WI38 (cell line): ENCODE measurements around the gene RGS8.

Experiments
- H3K4me3 ChIP-seq: 2 replicates; pipeline ENCODE4 v1.5.1; 2011; ENCODE audit warnings: low read depth, mild to moderate bottlenecking, control low read depth, low read length
- TF ChIP-seq, protein P1 (sequence below): IDR thresholded peaks from 2 replicates; pipeline ENCODE4 v1.5.1; 2012; ENCODE audit warnings: low read depth, mild to moderate bottlenecking, control low read depth, low read length

RGS8 gene

DNA sequence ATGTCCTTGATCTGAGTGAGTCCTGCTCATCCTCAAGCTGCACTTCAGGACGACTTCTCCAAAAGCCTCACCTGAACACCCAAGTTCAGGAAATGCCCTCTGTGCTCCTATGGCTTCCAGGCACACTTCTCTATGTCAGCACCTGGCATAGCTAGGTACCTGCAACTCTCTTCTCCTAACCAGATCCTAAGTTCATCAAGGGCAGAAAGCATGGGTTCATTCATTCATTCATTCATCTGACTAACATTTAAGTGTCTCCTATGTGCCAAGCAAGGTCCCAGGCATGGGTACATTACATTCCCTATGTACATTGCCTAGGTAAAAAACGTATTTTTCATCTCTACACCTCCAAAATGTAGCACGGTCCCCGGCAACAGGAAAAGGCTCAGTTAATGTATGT, 4.0 kb downstream of the RGS8 start:
- TF ChIP-seq, protein P1, sequence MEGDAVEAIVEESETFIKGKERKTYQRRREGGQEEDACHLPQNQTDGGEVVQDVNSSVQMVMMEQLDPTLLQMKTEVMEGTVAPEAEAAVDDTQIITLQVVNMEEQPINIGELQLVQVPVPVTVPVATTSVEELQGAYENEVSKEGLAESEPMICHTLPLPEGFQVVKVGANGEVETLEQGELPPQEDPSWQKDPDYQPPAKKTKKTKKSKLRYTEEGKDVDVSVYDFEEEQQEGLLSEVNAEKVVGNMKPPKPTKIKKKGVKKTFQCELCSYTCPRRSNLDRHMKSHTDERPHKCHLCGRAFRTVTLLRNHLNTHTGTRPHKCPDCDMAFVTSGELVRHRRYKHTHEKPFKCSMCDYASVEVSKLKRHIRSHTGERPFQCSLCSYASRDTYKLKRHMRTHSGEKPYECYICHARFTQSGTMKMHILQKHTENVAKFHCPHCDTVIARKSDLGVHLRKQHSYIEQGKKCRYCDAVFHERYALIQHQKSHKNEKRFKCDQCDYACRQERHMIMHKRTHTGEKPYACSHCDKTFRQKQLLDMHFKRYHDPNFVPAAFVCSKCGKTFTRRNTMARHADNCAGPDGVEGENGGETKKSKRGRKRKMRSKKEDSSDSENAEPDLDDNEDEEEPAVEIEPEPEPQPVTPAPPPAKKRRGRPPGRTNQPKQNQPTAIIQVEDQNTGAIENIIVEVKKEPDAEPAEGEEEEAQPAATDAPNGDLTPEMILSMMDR = no peak
- H3K4me3 ChIP-seq = no peak overlapping the region

DNA sequence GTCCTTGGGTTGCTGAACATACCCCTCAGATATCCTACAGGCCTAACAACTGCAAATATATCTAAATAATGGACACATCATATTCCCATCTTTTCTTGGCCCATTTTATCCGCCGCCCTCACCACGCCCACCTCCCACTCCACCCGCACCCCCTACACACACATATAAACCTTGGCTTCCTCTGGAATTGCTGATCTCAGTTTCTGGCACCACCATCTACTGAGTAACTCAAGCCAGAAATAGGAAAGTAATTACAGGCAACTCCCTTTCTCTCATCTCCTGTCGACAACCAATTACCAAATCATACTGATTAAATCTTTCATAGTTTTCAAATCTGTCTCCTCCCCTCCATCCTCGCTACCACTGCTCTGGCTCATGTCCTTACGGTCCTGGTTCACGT, 4.7 kb downstream of the RGS8 start:
- no peak overlapping the region for H3K4me3 ChIP-seq
- TF ChIP-seq, protein P1 = no peak

DNA sequence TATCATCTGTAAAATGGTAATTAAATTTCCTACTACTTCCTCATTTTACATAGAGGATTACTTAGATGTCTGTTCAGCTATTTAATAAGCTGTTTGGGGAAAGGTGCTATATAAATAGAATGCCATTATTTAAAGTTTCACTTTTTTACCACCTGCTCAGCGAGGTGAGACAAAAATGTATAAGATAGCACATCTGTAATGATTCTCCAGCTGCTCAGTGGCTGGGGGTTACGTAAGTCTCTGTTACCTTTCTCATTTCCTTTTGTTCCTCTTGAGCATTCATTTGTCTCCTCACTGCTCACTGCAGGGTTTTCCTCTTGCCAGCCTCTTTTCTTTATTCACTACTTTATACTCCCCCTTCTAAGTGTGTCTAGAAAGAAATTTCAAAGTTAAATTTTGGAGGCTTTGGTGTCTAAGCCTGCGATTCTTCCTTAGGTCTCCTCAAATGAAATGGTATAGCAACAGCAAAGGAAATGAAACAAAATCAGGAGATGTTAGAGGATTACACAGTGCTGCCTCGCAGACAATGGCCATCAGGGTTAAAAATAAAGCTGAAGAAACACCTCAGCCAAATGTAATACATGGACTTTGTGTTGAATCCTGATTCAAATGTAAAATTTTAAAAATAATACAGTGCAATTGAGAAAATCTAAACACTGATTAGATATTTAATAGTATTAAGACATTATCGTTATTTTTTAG, 6.8 kb downstream of the RGS8 start:
- TF ChIP-seq, protein P1 = no peak
- H3K4me3 ChIP-seq = no peak overlapping the region

DNA sequence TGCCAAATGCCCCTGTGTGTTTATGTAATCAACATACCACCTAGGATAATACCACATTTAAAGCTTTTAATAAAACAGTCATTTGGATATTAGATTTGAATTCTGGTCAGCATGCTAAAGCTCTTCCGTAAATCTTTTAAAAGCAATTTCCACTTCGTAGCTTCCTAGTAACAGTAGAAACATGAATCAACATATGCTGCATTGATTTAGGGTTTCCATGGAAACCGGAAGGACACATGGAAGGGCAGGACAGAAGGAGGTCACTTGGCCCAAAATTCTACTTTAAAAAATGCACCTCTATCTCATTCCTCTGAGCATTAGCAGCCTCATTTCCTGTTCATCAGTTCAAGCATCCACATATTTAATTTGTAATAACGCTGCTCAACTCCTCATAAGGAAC, 8.1 kb downstream of the RGS8 start:
- TF ChIP-seq, protein P1 = no peak
- H3K4me3 ChIP-seq = no peak overlapping the region

DNA sequence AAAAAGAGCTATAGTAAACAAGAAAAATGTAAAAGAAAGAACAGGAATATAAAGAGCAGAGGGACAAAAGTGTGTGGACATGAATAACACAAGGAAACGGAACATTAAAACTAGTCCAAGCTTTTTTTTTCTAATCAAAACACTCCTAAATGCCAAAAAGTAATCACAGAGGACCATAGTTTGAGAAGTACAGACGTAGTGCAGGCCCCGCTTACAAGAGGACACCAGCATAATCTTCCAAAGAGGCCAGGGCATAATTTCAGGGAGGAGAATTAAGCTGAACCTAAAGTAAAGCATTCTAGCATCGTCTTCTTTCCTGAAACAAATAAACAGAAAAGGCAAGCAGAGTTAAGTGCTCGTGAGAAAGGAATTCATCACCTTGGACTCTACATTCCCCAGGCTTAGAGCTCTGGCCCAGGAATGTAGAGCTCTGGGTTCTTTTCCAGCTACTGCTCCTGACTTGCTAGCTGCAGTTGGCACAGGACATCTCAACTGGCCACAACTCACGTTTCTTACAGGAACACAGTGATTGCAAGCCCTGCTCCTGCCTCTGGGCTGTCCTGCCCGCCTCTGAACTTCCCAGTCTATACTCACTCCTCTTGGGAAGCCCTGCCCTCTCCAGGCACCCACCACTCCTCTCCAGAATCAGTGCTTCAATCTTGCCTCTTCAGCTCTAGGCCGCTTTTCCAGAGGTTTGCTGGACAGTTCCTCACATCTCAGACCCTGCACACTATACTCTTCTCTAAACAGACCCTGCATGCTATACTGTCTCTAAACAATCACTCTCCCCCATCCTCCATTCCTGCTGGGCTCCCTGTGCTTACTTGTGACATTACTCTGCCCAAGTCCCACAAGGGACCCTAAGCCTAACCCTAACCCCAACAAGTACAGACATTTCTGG, 9.8 kb downstream of the RGS8 start:
- TF ChIP-seq, protein P1 = no peak
- H3K4me3 ChIP-seq = no peak overlapping the region

DNA sequence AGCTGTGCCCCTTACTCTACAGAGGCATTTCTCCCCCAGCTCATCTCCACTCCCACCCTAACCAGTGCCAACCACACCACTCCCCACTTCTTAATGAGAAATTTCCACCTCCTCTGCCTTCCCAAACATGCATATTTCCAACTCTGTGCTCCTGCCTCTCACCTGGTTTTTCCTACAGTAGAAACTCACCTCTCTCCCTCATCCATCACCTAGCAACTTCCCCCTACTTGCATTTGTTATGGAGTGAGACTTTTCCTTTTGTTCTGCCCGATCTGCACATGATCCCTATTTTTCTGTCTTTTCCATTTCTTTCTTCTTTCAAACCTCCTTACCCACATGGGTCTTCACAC, 11.9 kb downstream of the RGS8 start:
- TF ChIP-seq, protein P1 = no peak
- H3K4me3 ChIP-seq = no peak overlapping the region
